ENCODE measurements around the gene FILIP1L.

GRCh38 chr3:100105501-100105900, 8.8 kb downstream of the FILIP1L start:
- TF ChIP-seq CTCF (IDR thresholded peaks at IDR 0.05; ENCODE audit: borderline replicate concordance, extremely low read depth, low read length, poor library complexity, severe bottlenecking): no peak
- no peak for TF ChIP-seq EZH2 (IDR thresholded peaks at IDR 0.05; ENCODE audit: borderline replicate concordance, low read depth, low read length, severe bottlenecking)
